Fibroblast of mammary gland (primary cell): ENCODE results near the gene C19orf73.

Experiments
- DNase-seq: peaks from one replicate; pipeline ENCODE4 v3.0.0-alpha.2; 2010; ENCODE audit warnings: low read depth
- H3K4me3 ChIP-seq: 2 replicates; pipeline ENCODE4 v1.5.1; 2011; ENCODE audit warnings: low read depth, mild to moderate bottlenecking, low read length, moderate library complexity; ENCODE audit not compliant: control insufficient read depth
- CTCF ChIP-seq: conservative IDR thresholded peaks from 2 replicates; pipeline ENCODE4 v1.5.1; 2011; ENCODE audit warnings: low read depth, low read length, inconsistent platforms; ENCODE audit not compliant: control insufficient read depth, insufficient read depth

Gene C19orf73

GRCh38 chr19:49113762-49114629 lies 4.9 kb downstream of the C19orf73 start, which contains the start of gene LIN7B:
Gene LIN7B, plus strand, starts transcription at chr19:49114370. Its CDS starts 35 bp downstream, at chr19:49114405.
- peak within 1 kb of the TSS; percentile 60 for H3K4me3 ChIP-seq
- DNase-seq = peak; percentile 38
- no peak for TF ChIP-seq CTCF

GRCh38 chr19:49111218-49111998 lies 7.5 kb downstream of the C19orf73 start:
- no peak overlapping the region for H3K4me3 ChIP-seq
- TF ChIP-seq CTCF = no peak
- DNase-seq = no peak

- H3K4me3 ChIP-seq = no peak overlapping the region
- peak; percentile 51 for DNase-seq
- no peak for TF ChIP-seq CTCF
Measured at GRCh38 chr19:49110567-49110966, 8.4 kb downstream of the C19orf73 start.

GRCh38 chr19:49109569-49110233 lies 9.2 kb downstream of the C19orf73 start:
- no peak for DNase-seq
- no peak overlapping the region for H3K4me3 ChIP-seq
- TF ChIP-seq CTCF = no peak

- no peak for TF ChIP-seq CTCF
- no peak for DNase-seq
- no peak overlapping the region for H3K4me3 ChIP-seq
Measured at GRCh38 chr19:49109051-49109450, 9.9 kb downstream of the C19orf73 start.

GRCh38 chr19:49107625-49108459 lies 11.1 kb downstream of the C19orf73 start:
- no peak for TF ChIP-seq CTCF
- no peak for DNase-seq
- no peak overlapping the region for H3K4me3 ChIP-seq
